Prostate gland (tissue), 2 donors: Measurements from ENCODE around the gene ZSWIM8.

Experiments used
- CTCF ChIP-seq, 4 experiments: fragments of 200-600 bp in 2 of 4; fragments of 450-650 bp in 2 of 4; sonication (generic) in 2 of 4; IDR thresholded peaks; 1 replicate in 3 of 4; 2 replicates in 1 of 4; pipeline ENCODE4 v1.5.1; 2016 to 2019; ENCODE audit warnings: antibody characterized with exemption in 4 of 4, mild to moderate bottlenecking in 2 of 4, moderate library complexity in 2 of 4
- POLR2AphosphoS5 ChIP-seq: sonication (generic); formaldehyde crosslinking; IDR thresholded peaks from one replicate; pipeline ENCODE4 v1.6.1; 2017; ENCODE audit warnings: antibody characterized with exemption

- no peak for TF ChIP-seq POLR2AphosphoS5
- TF ChIP-seq CTCF (IDR thresholded peaks at IDR 0.05), result no peak
Measured at GRCh38 chr10:73798087-73798486, 12.7 kb downstream of the ZSWIM8 start.
